GM20431 (cell line): ENCODE data around the gene CHD8.

Experiments
- in situ Hi-C: fragments of 300-500 bp; cut with MseI, MboI; formaldehyde crosslinking; loops from one replicate; pipeline ENCODE4 v1.15.0; 2020; ENCODE audit warnings: low sequenced_read_pairs; ENCODE audit not compliant: unreplicated experiment

CHD8 gene

DNA sequence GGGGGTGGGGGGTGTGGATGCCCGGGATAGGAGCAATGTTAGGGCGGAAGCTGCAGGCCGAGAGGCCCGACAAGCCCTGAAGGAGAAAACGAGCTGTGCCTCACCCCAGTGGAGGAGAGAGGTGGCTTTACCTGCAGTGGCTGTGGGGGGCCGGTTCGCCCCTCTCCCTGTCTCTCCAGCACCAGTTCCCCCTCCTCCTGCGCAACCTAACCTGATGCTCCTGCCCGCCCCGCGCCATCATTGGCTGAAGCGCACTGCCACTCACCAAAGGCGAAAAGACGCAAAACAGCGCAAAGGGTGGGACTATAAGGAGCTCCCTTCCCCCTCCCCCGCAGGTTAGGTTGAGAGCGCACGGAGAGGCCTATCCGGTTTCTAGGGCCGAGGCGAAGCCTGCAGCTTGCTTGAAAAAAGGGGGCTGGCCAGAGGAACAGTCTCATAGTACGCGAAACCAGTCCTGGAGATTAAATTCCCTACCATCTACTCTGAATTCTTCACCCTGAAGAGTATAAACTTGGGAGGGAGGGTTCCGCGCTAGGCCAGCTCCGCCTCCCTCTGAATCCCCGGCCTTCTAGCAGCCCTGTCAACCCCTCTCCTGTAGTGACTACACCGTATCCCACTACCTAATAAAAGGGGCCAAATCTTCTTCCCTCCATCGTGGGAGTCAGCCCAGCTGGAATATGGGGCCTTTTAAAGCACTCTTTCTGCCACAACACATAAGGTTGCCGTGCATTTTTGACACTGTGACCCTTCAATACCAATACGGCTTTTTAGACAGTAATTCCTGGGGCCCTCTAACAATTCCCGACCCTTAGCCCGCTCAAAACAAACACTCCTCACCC, 18.6 kb downstream of the CHD8 start:
- in situ Hi-C loops = no loop called here

DNA sequence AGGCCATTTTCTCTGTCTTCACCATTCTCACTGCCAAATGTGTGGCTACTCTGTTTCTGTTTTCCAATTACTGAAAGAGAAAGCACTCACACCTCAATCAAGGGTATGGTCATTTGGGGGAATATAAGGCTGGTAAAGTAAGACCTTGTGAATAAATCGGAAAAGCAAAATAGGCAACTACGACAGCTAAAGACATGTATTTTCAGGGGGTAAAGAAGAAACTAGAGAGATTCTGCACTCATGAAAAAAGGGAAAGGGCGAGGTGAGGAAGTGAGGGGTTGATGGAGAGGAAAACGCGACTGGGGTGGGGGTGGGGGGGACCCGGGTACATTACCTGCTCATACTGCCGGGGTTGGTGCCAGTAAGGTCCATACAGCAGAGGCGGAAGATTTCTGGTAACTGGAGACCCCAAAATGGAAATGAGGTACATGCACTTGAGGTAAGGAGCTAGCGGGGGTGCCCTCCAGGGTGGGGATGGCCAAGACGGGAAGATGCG, 19.3 kb downstream of the CHD8 start:
- in situ Hi-C loops = no loop called here

DNA sequence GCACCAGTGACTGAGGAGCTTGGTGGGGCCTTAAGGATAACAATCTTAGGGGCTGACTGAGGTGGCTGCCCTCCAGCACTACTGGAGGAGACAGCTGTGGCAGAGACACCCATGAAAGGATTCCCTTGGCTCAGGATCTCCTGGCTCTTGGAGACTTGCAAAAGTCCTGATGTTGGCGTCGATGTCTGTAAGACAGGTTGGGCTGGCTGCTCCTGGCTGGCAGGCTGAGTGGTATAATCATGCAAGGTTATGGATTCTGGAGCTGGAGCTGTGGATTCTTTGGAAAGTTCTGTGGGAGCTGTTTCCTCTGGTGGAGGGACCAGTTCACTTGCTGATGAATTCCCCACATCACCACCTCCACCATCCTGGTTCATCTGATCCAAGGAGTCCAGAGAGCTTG, 24.8 kb downstream of the CHD8 start:
- in situ Hi-C loops = no loop called here

- in situ Hi-C loops = no loop called here
Measured at GRCh38 chr14:21428930-21429329, 27.0 kb downstream of the CHD8 start.

DNA sequence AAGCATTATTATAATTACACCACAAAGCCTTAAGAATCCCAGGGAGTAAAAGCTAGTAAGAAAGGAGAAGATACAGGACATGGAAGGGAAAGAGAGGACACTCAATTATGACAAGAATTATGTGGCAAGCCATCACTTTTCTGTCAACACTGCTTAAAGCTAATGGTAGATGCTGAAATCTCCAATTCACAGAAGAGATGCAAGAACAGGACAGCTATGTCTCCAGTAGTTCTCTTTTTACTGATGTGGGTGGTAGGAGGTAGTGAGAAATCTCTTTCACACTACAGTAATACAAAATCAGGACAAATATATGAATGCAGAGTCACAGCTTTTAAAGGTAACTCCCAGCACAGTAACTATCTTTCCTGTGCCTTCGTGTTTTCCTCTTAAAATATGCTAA, 29.2 kb downstream of the CHD8 start:
- in situ Hi-C loops = no loop called here

GRCh38 chr14:21419528-21419927, 36.4 kb downstream of the CHD8 start:
- in situ Hi-C loops = no loop called here

GRCh38 chr14:21415329-21415728, 40.6 kb downstream of the CHD8 start:
- in situ Hi-C loops = no loop called here

DNA sequence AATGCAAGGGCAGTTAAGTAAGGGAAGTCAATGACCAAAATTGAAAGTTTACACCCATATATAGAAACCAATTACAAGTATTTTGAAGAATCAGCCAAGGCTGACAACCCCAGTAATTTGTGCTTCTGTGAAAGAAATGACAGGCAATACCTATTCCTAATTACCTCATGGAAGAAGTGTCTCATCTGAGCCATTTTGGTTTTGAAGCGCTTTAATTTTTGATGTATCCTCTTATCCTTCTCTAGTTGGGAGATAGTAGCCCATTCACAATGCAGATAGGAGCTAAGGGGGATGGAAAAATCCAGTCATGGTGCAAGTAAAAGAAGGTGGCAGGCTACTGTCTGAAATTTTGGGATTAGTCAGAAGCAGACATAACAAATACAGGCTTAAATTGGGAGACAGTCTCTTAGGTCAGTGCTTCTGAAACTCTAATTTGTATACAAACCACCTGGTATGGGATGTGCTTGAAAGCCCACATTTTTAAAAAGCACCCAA, 41.7 kb downstream of the CHD8 start:
- in situ Hi-C loops = no loop called here

- in situ Hi-C loops = no loop called here
Measured at GRCh38 chr14:21408147-21408546, 47.8 kb downstream of the CHD8 start.

- in situ Hi-C loops = no loop called here
Measured at GRCh38 chr14:21406213-21406612, 49.7 kb downstream of the CHD8 start.

- in situ Hi-C loops = no loop called here
Measured at GRCh38 chr14:21405097-21405496, 50.8 kb downstream of the CHD8 start.

GRCh38 chr14:21399311-21399870, 56.5 kb downstream of the CHD8 start:
- in situ Hi-C loops = no loop called here

GRCh38 chr14:21398901-21399300, 57.0 kb downstream of the CHD8 start:
- in situ Hi-C loops = no loop called here

GRCh38 chr14:21395450-21395849, 60.5 kb downstream of the CHD8 start:
- in situ Hi-C loops = no loop called here

DNA sequence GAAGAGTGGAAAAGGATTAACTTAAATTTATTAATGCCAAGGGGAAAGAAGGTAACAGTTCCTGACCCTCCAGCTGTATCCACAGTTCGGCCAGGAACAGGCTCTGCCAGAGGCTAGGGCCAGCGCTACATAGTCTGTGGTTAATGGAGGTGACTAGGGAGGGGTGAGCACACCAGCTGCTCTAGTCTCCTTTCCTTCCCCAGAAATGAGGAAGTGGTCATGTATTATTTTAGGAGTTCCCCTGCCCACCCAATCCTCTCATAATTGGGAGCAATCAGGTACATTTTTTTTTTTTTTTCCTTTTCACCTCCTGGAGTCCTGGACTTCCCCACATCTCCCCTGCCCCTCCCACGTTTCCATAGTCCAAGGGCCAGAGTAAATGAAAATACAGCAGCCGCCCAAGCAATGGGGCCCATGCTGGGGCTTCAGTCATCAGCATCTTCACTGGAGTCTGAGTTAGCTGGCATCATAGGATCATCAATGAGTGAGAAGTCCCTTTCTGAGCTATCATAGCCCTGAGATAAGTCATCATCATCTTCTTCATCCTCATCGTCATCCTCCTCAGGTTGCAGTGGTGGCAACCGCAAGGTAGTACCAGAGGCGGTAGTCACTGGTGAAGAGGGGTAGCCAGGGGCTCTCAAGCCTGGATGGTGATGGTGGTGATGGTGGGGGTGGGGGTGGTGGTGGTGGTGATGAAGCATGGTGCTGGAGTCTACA, 70.6 kb downstream of the CHD8 start:
- in situ Hi-C loops = no loop called here

GRCh38 chr14:21384494-21384851, 71.5 kb downstream of the CHD8 start:
- in situ Hi-C loops = no loop called here

DNA sequence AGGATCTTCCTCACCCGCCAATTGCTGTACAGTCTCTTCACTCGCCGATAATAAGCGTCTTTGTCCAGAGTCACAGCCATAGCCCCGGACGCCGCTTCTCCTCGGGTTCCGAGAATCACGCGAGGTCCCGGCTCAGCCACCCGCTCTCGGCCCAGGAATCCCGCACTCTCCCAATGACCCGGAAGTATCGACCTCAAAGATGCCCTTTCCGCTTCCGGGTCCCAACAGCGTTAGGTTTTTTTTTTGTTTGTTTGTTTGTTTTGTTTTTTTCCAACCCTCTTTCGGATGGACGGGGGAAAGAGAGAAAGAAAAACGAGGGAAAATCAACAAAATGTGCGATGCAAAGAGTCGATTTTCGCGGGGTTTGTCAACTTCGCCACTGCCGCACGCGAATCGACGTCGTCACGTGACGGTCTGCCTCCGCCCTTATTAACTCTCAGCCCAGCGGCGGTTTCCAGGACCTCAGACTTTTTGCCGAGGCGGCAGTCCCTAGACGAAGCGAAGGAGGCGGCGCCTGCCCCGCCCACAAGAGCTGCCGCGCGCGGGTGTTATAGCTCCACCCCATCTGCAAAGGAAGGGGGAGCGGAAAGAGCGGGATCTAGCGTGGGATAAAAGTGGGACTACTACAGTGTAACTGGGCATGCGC, 72.0 kb downstream of the CHD8 start, which contains the start of gene SUPT16H:
TSS of gene SUPT16H (minus strand) at position 172 of the 646 bp plus-strand sequence. CDS start at position 80, 92 bp downstream.
- in situ Hi-C loops = no loop called here

GRCh38 chr14:21382886-21383847, 72.8 kb downstream of the CHD8 start:
- in situ Hi-C loops = no loop called here

GRCh38 chr14:21382095-21382494, 73.8 kb downstream of the CHD8 start:
- in situ Hi-C loops = no loop called here
